WTC11 (cell line): ENCODE results near the gene SOX6. TPM values are rescaled to one million over a fixed set of nuclear protein-coding genes. Genes with fewer than 3 reads are reported as not detected.

ENCODE experiments used
- ATAC-seq: fragments of 200-7000 bp; cut with Tn5 transposase; 2 replicates; pipeline ENCODE4 v1.10.0; 2021; ENCODE audit warnings: mild to moderate bottlenecking, moderate library complexity
- CTCF ChIA-PET: fragments of 300-600 bp; sonication (Branson Sonifier 250); formaldehyde crosslinking; loops from one replicate; lab custom pipeline; 2021; ENCODE audit warnings: antibody characterized with exemption; lab: Charles Lee
- POLR2A ChIA-PET: fragments of 350-600 bp; sonication (Branson Sonifier 250); formaldehyde crosslinking; loops from one replicate; lab custom pipeline; 2021; ENCODE audit warnings: antibody characterized with exemption; lab: Charles Lee
- DNase-seq: peaks from one replicate; pipeline ENCODE4 v3.0.0; 2021; ENCODE audit warnings: low spot score
- H3K27ac Mint-ChIP-seq: 2 replicates; pipeline ENCODE4 v1.8.0; 2021; ENCODE audit warnings: mixed read lengths
- H3K27me3 Mint-ChIP-seq: 2 replicates; pipeline ENCODE4 v1.8.0; 2021; ENCODE audit warnings: low read depth, mild to moderate bottlenecking, moderate library complexity, mixed read lengths
- H3K36me3 Mint-ChIP-seq: 2 replicates; pipeline ENCODE4 v1.8.0; 2021; ENCODE audit warnings: mixed read lengths
- H3K4me1 Mint-ChIP-seq: 2 replicates; pipeline ENCODE4 v1.8.0; 2022; ENCODE audit warnings: mixed read lengths
- H3K4me3 Mint-ChIP-seq: 2 replicates; pipeline ENCODE4 v1.8.0; 2021; ENCODE audit warnings: mild to moderate bottlenecking, moderate library complexity, mixed read lengths
- H3K9me3 Mint-ChIP-seq: 2 replicates; pipeline ENCODE4 v1.8.0; 2021; ENCODE audit warnings: mixed read lengths
- CTCF ChIP-seq: fragments of 200-600 bp; IDR thresholded peaks from 2 replicates; pipeline ENCODE4 v1.8.0; 2022; ENCODE audit warnings: antibody characterized with exemption
- ESRRA ChIP-seq: sonication (generic); formaldehyde crosslinking; IDR thresholded peaks from 2 replicates; pipeline ENCODE4 v1.8.1; 2022; ENCODE audit warnings: mild to moderate bottlenecking, missing genetic modification reagents, borderline replicate concordance
- GABPB1 ChIP-seq: sonication (generic); formaldehyde crosslinking; IDR thresholded peaks from 2 replicates; pipeline ENCODE4 v1.8.1; 2023; ENCODE audit warnings: mild to moderate bottlenecking, missing genetic modification reagents
- JAZF1 ChIP-seq: fragments of 250-450 bp; sonication (Bioruptor Pico); IDR thresholded peaks from 2 replicates; pipeline ENCODE4 v1.9.0; 2021; ENCODE audit warnings: moderate library complexity, mild to moderate bottlenecking, inconsistent platforms
- NFE2L1 ChIP-seq: sonication (generic); formaldehyde crosslinking; IDR thresholded peaks from 2 replicates; pipeline ENCODE4 v1.8.1; 2023; ENCODE audit warnings: missing genetic modification reagents
- NR3C1 ChIP-seq: sonication (generic); formaldehyde crosslinking; conservative IDR thresholded peaks from 2 replicates; pipeline ENCODE4 v1.8.1; 2023; ENCODE audit warnings: low read depth, mild to moderate bottlenecking, missing genetic modification reagents
- ZBTB21 ChIP-seq: sonication (generic); formaldehyde crosslinking; IDR thresholded peaks from 2 replicates; pipeline ENCODE4 v1.8.1; 2023; ENCODE audit warnings: mild to moderate bottlenecking, missing genetic modification reagents, borderline replicate concordance
- ZNF416 ChIP-seq: fragments of 250-450 bp; sonication (Bioruptor Pico); IDR thresholded peaks from 2 replicates; pipeline ENCODE4 v1.9.0; 2021; ENCODE audit warnings: mild to moderate bottlenecking, inconsistent platforms
- total RNA-seq: library from RNA; stranded (reverse); gene quantifications from 3 replicates; pipeline ENCODE4 v1.2.3, GENCODE V29; 2021
- TF ChIP-seq, protein P1 (sequence below): fragments of 250-450 bp; sonication (Bioruptor Pico); IDR thresholded peaks from 2 replicates; pipeline ENCODE4 v1.9.0; 2021; ENCODE audit warnings: mild to moderate bottlenecking
- TF ChIP-seq, protein P2 (sequence below): sonication (generic); formaldehyde crosslinking; conservative IDR thresholded peaks from 2 replicates; pipeline ENCODE4 v1.8.1; 2023; ENCODE audit warnings: mild to moderate bottlenecking, low read depth, missing genetic modification reagents, moderate library complexity
- TF ChIP-seq, protein P3 (sequence below): sonication (generic); formaldehyde crosslinking; IDR thresholded peaks from 2 replicates; pipeline ENCODE4 v1.8.0; 2022; ENCODE audit warnings: mild to moderate bottlenecking, missing genetic modification reagents

Gene SOX6
- total RNA-seq, 1 experiment from 2014 or later, result 0.13 TPM

GRCh38 chr11:16120008-16120407 is 236.3 kb downstream of the SOX6 start (continued):
- TF ChIP-seq NR3C1 (CRISPR knock-in tag) (no peak), ZBTB21 (CRISPR knock-in tag) (no peak), ZNF416 (no peak)

DNA sequence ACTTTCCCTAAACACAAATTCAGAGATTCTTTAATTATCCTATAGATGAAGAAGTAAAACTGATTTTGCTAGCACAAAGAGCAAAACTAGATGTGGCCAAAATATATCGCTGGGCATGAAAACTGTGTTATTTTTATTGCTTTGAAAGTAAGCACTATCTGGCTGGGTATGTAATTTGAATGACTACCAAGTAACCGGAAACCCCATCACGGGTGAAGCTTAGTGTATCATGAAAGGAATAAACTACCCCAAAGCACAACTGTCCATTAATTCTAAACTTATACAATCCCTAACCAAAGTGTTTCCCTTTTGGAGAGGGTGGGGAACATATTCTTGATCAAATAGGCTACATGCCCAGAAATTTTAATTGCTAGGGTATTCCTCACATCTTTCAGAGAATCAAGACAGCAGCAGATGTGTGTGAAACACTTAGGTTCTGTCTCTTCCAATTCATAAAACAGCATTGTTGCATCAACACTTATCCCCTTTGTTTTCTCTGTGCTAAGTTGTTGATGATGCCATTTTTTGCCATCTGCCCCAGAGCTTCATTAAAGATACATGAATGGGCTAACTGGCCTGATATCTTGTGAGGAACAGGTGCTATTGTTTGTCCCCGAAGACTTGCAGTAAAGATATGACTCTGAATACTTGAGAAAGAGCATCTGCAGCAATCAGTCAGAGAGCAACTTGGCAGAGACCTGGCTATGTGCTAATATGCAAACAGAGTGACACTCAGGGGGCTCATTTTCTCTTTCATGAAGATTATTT is 238.2 kb downstream of the SOX6 start:
- no peak for TF ChIP-seq ESRRA
- TF ChIP-seq, protein P1, sequence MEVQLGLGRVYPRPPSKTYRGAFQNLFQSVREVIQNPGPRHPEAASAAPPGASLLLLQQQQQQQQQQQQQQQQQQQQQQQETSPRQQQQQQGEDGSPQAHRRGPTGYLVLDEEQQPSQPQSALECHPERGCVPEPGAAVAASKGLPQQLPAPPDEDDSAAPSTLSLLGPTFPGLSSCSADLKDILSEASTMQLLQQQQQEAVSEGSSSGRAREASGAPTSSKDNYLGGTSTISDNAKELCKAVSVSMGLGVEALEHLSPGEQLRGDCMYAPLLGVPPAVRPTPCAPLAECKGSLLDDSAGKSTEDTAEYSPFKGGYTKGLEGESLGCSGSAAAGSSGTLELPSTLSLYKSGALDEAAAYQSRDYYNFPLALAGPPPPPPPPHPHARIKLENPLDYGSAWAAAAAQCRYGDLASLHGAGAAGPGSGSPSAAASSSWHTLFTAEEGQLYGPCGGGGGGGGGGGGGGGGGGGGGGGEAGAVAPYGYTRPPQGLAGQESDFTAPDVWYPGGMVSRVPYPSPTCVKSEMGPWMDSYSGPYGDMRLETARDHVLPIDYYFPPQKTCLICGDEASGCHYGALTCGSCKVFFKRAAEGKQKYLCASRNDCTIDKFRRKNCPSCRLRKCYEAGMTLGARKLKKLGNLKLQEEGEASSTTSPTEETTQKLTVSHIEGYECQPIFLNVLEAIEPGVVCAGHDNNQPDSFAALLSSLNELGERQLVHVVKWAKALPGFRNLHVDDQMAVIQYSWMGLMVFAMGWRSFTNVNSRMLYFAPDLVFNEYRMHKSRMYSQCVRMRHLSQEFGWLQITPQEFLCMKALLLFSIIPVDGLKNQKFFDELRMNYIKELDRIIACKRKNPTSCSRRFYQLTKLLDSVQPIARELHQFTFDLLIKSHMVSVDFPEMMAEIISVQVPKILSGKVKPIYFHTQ (CRISPR knock-in tag), result no peak
- TF ChIP-seq, protein P2, sequence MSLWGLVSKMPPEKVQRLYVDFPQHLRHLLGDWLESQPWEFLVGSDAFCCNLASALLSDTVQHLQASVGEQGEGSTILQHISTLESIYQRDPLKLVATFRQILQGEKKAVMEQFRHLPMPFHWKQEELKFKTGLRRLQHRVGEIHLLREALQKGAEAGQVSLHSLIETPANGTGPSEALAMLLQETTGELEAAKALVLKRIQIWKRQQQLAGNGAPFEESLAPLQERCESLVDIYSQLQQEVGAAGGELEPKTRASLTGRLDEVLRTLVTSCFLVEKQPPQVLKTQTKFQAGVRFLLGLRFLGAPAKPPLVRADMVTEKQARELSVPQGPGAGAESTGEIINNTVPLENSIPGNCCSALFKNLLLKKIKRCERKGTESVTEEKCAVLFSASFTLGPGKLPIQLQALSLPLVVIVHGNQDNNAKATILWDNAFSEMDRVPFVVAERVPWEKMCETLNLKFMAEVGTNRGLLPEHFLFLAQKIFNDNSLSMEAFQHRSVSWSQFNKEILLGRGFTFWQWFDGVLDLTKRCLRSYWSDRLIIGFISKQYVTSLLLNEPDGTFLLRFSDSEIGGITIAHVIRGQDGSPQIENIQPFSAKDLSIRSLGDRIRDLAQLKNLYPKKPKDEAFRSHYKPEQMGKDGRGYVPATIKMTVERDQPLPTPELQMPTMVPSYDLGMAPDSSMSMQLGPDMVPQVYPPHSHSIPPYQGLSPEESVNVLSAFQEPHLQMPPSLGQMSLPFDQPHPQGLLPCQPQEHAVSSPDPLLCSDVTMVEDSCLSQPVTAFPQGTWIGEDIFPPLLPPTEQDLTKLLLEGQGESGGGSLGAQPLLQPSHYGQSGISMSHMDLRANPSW (CRISPR knock-in tag), result no peak
- TF ChIP-seq ZNF416, result no peak
- TF ChIP-seq NFE2L1 (CRISPR knock-in tag), result no peak
- TF ChIP-seq JAZF1 (CRISPR knock-in tag), result no peak
- no peak for TF ChIP-seq CTCF
- ChIA-PET CTCF (no interaction called here), POLR2A (no interaction called here)
- Mint-ChIP-seq H3K36me3 (no peaks in the 10 kb centered on the region), H3K4me1 (peaks cover 12% of the 10 kb centered on the region), H3K27me3 (no peaks in the 10 kb centered on the region; the same call in 1 of the 2 replicates), H3K4me3 (no peak overlapping the region), H3K27ac (no peak overlapping the region), H3K9me3 (no peaks in the 10 kb centered on the region)
- no peak for DNase-seq
- ATAC-seq, result no peak

DNA sequence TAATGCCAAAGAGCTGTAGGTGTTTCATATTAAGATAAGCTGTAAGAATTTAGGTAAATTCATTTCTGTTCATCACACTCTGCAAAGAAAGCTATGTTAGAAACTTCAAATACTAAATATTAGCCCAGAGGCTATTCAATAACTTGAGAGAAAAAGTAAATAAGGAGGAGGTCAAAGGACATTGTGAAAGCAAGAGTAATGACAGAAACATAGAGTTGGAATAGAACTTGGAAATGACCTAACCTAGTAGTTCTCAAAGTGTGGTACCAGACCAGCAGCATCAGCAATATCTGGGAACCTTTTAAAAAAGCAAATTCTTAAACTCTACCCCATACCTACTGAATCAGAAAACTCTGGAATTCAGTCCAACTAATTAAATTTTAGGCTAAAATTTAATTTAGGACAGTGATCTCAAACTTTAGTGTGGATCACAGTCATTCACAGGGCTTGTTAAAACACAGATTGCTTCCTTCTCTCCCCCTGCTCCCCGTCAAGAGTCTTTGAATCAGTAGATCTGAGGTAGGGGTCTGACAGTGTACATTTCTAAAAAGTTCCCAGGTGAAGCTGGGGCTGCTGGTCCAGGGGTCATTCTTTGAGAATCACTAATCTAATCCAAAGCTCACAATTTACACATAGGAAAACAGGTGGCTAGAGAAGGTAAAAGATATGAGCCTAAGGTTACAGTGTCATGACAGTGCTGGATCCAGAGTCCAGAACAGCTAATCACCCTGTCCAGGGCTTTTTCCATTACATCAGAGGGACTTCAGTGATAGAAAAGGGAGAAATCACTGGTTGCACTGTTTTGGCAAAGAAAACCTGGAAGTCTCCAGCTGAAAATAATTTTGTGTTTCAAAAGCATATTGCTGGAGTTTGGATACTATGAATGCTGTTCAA is 241.1 kb downstream of the SOX6 start:
- Mint-ChIP-seq H3K36me3 (no peaks in the 10 kb centered on the region), H3K9me3 (no peaks in the 10 kb centered on the region), H3K27me3 (no peaks in the 10 kb centered on the region; the same call in 1 of the 2 replicates), H3K27ac (no peak overlapping the region), H3K4me1 (peaks cover 32% of the 10 kb centered on the region), H3K4me3 (no peak overlapping the region)
- DNase-seq, result no peak
- 0 out of 2 replicates have a peak, but pooled peaks have one; percentile 24 for TF ChIP-seq GABPB1 (CRISPR knock-in tag)
- TF ChIP-seq, protein P3, sequence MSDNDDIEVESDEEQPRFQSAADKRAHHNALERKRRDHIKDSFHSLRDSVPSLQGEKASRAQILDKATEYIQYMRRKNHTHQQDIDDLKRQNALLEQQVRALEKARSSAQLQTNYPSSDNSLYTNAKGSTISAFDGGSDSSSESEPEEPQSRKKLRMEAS, result no peak
- ATAC-seq, result no peak
- ChIA-PET POLR2A (no interaction called here), CTCF (no interaction called here)
